Left ventricle myocardium inferior (tissue), 1 donor: ENCODE data around the gene C1orf116. TPM values are rescaled to one million over a fixed set of nuclear protein-coding genes. Genes with fewer than 3 reads are reported as not detected.

ENCODE experiments used
- DNase-seq: peaks from one replicate; pipeline ENCODE4 v3.0.0-alpha.2; 2020
- H3K27ac ChIP-seq: fragments of 200-600 bp; replicated peaks from 2 replicates; pipeline ENCODE4 v1.8.0; 2021
- H3K27me3 ChIP-seq: fragments of 200-600 bp; 2 replicates; pipeline ENCODE4 v1.8.0; 2021; ENCODE audit warnings: low read depth
- H3K36me3 ChIP-seq: fragments of 200-600 bp; 2 replicates; pipeline ENCODE4 v1.8.0; 2021
- H3K4me1 ChIP-seq: fragments of 200-600 bp; 2 replicates; pipeline ENCODE4 v1.8.0; 2021
- H3K4me3 ChIP-seq: fragments of 200-600 bp; 2 replicates; pipeline ENCODE4 v1.8.0; 2021; ENCODE audit warnings: mild to moderate bottlenecking, moderate library complexity
- H3K9me3 ChIP-seq: fragments of 200-600 bp; replicated peaks from 2 replicates; pipeline ENCODE4 v1.8.0; 2021
- intact Hi-C: fragments of 100-400 bp; cut with micrococcal nuclease; formaldehyde crosslinking; loops from one replicate; pipeline ENCODE4 v1.11.0; 2022
- total RNA-seq: library from RNA; stranded (reverse); fragmentation: NEBNext Ultra II Directional; extraction: Animal tissue kit (Norgen Biotek cat#: 25700); gene quantifications from one replicate; pipeline ENCODE4 v1.2.1, GENCODE V29; 2021
- TF ChIP-seq, protein P1 (sequence below): fragments of 200-600 bp; IDR thresholded peaks from 2 replicates; pipeline ENCODE4 v1.8.0; 2021; ENCODE audit warnings: antibody characterized with exemption, mild to moderate bottlenecking, borderline replicate concordance
- donor health status: DM: no; HTN: yes; CAD: no; lungs with severe emphysema.

The C1orf116 gene
- total RNA-seq, 1 donor from 2014 or later: 0.74 TPM

DNA sequence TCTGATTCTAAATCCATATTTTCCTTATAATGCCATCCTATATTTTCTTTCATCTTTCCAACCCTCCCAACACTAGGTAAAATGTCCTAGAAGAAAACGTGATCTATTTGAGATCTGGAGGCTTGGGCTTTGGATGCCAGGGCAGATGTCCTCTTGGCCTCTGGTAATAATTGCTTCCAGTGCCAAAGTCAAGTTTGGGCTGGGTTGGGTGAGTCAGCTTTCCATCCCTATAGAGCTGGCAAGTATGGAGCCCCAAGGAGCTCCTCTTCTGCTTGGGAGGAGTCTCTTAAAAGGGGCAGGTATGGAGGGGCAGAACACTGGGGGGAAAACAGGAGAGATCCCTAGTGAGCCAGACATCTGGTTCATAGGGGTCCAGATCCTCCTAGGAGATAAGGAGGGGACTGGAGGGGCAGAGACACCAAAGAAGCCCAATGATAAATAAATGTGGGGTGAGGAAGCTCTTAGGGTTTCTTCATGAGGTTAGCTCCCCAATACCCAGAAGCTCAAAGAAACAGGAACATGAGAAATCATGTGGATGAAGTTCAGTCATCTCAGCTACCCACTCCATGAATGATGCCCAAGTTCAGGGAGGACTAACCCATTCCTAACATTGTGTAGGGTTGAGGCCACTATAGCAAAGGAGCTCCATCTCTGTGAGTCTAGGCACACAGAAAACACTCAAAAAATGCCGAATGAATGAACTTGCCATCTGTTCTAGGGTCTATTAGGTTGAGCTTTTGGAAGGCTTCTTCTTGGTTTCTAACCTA is 3.5 kb downstream of the C1orf116 start:
- Histone ChIP-seq H3K9me3 (no peaks in the 10 kb centered on the region), H3K27ac (no peak overlapping the region), H3K27me3 (peaks cover 5% of the 10 kb centered on the region), H3K4me1 (peaks cover 56% of the 10 kb centered on the region), H3K36me3 (no peaks in the 10 kb centered on the region), H3K4me3 (no peak overlapping the region)
- no peak for DNase-seq
- TF ChIP-seq, protein P1, sequence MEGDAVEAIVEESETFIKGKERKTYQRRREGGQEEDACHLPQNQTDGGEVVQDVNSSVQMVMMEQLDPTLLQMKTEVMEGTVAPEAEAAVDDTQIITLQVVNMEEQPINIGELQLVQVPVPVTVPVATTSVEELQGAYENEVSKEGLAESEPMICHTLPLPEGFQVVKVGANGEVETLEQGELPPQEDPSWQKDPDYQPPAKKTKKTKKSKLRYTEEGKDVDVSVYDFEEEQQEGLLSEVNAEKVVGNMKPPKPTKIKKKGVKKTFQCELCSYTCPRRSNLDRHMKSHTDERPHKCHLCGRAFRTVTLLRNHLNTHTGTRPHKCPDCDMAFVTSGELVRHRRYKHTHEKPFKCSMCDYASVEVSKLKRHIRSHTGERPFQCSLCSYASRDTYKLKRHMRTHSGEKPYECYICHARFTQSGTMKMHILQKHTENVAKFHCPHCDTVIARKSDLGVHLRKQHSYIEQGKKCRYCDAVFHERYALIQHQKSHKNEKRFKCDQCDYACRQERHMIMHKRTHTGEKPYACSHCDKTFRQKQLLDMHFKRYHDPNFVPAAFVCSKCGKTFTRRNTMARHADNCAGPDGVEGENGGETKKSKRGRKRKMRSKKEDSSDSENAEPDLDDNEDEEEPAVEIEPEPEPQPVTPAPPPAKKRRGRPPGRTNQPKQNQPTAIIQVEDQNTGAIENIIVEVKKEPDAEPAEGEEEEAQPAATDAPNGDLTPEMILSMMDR: no peak
- intact Hi-C loops: no loop called here

DNA sequence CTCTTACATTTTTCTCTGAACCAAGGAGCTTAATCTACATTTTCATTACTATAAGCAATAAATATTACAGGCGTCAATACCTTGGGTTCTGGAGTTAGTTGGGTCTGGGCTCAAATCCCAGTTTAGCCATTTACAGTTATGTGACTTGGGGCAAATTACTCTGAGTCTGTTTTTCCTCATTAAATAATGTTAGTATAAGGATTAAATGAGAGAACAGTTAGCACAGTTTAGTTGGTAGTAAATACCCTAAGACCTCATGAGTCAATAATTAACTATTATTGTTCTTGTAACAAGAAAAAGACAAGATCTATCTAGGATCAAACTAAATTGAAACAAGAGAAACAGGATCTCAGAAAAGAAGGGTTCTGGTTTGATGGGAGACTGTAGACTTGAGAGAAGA is 4.6 kb downstream of the C1orf116 start:
- intact Hi-C loops: no loop called here
- H3K9me3 ChIP-seq: no peaks in the 10 kb centered on the region
- peaks cover 5% of the 10 kb centered on the region for H3K27me3 ChIP-seq
- no peak overlapping the region for H3K4me3 ChIP-seq
- H3K27ac ChIP-seq: peak overlapping the region; percentile 18
- peaks cover 64% of the 10 kb centered on the region for H3K4me1 ChIP-seq
- no peak for DNase-seq
- H3K36me3 ChIP-seq: no peaks in the 10 kb centered on the region
- TF ChIP-seq, protein P1: no peak

DNA sequence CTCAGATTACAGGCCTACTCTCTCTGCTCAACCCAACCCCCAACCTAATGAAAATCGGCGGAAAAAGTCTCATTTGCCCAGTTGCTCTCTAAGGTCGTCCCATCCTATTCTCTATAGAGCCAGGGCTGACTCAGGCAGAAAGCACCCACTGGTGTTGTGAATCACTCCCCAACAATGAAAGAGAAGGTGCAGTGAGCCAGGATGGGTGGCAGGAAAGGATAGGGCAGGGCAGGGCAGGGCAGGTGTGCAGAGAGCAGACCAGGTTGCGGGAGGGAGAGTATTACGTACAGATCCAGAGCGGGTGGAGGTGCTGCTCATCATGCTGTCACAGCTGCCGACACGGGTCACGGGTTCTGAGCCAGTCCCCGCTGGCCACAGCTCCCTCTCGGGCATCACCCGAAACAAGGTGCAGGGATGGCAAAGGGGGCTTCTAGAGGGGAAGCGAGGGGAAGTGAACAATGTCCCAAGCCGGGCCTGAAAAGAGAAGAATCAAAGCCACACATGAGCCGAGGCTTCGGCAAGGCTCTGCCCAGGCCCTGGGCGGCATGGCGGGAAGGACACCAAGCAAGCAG is 5.3 kb downstream of the C1orf116 start:
- peaks cover 64% of the 10 kb centered on the region for H3K4me1 ChIP-seq
- peak overlapping the region; percentile 18 for H3K27ac ChIP-seq
- TF ChIP-seq, protein P1: no peak
- no peaks in the 10 kb centered on the region for H3K36me3 ChIP-seq
- H3K4me3 ChIP-seq: no peak overlapping the region
- intact Hi-C loops: no loop called here
- no peaks in the 10 kb centered on the region for H3K9me3 ChIP-seq
- peaks cover 5% of the 10 kb centered on the region for H3K27me3 ChIP-seq
- no peak for DNase-seq

- TF ChIP-seq, protein P1: no peak
- peaks cover 59% of the 10 kb centered on the region for H3K4me1 ChIP-seq
- peak overlapping the region; percentile 93 for H3K27ac ChIP-seq
- H3K36me3 ChIP-seq: no peaks in the 10 kb centered on the region
- DNase-seq: no peak
- no peaks in the 10 kb centered on the region for H3K9me3 ChIP-seq
- no peaks in the 10 kb centered on the region for H3K27me3 ChIP-seq
- peak overlapping the region; percentile 15 for H3K4me3 ChIP-seq
- intact Hi-C loops: no loop called here
These were observed 6.4 kb downstream of the C1orf116 start for GRCh38 chr1:207026104-207026534.

DNA sequence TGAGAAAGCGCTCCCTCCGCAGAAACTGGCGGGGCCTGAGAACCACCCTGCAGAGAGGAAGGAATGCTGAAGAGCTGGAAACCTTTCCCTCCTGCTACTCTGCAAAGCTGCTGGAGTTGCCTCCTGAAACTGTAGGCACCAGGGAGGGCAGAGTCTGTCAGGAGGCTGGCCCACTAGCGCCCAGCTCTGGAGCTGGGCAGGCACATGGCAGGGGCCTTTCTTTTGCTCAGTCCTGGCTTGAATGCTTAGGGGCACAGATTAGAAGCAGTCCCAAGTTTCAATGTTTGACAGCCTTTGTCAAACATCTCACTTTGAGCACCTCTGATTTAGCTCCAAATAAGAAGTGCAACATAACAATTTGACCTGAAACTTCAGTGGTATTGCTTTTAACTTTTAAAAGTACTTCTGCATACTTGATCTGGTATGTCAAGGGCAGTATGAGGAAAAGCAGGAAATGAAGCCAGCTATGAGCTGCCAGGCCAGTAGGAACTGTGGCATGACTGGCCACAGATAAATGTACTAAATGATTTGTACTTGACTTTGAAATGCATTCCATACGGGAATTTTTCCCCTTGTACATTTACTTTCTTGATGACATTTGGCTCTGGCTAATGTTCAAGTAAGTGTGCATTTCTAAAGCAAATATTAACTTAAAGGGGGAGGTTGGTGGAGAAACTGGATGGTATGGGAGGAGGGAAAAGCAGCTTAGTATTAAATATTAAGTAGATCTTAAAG is 7.2 kb downstream of the C1orf116 start:
- H3K4me1 ChIP-seq: peaks cover 53% of the 10 kb centered on the region
- H3K9me3 ChIP-seq: no peaks in the 10 kb centered on the region
- DNase-seq: peak; percentile 24
- H3K27me3 ChIP-seq: no peaks in the 10 kb centered on the region
- intact Hi-C loops: no loop called here
- H3K4me3 ChIP-seq: peak overlapping the region; percentile 29
- TF ChIP-seq, protein P1: no peak
- H3K27ac ChIP-seq: peak overlapping the region; percentile 93
- H3K36me3 ChIP-seq: no peaks in the 10 kb centered on the region
